DND-41 (cell line): ENCODE data around the gene LMX1B.

ENCODE experiments used
- CTCF ChIP-seq: IDR thresholded peaks from 2 replicates; pipeline ENCODE4 v1.5.1; 2012; ENCODE audit warnings: borderline replicate concordance, low read length, moderate library complexity, mild to moderate bottlenecking; ENCODE audit not compliant: poor library complexity, severe bottlenecking; ENCODE audit errors: extremely low read depth
- EZH2 ChIP-seq: IDR thresholded peaks from 3 replicates; pipeline ENCODE4 v1.6.1; 2012; ENCODE audit warnings: borderline replicate concordance, low read depth, mild to moderate bottlenecking, moderate library complexity, low read length, inconsistent platforms; ENCODE audit not compliant: severe bottlenecking

DNA sequence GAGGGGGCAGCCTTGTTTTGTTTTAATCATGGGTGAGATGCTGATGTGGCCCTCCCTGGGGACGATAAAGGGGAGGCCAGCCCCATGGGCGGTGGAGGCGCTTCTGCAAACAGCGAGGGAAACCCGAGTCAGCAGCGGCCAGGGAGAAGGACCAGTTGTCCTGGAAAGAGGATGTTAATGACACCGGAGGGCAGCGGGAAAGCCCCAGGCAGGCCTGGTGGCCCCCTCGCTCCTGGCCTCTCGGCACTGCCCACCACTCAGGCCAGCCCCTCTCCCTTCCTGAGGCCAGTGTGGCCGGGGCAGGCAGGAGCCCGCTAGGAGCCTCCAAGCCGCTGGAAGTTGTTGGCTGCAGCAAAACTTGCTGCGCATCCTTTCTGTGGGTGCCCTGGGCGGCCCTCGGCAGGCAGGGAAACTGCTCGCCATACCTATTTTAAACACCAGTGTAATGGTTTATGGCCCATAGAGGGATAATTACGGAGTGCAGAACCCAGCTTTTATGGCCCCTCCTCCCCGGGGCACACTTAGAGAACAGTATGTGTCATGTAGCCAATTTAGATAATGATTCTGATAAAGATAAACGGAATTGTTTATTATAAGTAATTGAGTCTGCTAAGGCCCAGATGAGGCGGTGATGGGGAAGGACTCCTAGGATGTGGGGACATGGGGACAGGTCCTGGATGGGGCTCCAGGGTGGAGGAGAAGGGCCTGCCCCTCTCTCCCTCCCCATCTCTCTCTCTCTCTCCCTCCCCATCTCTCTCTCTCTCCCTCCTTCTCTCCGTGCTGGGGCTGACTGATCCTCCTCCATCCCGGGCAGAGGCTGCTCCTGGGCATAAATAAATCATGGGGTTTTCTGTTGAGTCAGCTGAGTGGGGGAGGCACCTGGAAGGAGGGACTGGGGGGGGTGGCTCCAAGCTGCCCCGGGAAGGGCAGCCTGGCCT, 36.9 kb downstream of the LMX1B start:
- TF ChIP-seq CTCF (no peak), EZH2 (no peak)
